NOMO-1 (cell line): ENCODE measurements around the gene MAP3K7CL.

Source experiments
- DNase-seq, 2 experiments: peaks; one replicate each; lab custom pipeline; 2025; ENCODE audit not compliant: unreplicated experiment in 2 of 2; lab: John Stamatoyannopoulos, UW

Gene MAP3K7CL, protein sequence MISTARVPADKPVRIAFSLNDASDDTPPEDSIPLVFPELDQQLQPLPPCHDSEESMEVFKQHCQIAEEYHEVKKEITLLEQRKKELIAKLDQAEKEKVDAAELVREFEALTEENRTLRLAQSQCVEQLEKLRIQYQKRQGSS

DNA sequence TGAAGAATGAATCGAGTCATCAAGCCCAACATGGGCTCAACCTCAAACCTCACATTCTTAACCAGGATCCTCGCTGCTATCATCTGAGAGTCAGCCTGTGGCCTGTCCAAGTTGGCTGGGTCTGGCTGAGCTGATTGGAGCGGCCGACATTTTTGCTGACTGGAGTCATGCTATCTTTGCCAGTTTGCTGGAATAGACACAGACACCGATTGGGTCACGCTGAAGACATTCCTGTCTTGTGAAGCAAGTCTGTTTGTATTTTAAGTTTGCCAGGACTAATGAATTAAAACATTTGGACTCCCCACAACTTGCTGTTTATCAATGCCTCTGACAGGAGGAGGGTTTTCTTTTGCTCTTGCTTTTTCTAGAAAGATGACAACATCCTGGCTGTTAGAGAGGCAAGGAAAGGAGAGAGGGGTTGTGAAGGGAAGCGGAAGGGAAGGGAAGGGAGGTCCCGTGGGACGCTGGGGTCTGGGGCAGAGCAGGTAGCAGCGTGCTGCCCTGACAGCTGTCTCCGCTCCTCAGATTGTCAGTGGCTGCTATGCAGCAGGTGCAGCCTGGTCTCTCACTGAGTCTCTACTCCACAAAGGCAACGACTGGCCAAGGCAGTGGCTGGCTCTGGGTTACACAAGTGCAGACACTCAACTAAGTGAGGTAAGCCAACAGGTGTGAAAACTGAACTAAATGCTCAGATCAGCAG is at the start of gene MAP3K7CL:
Gene MAP3K7CL (plus strand): TSS at position 375 of the 700 bp plus-strand sequence. CDS start 2,701 bp downstream, outside the sequence.
- no peak for DNase-seq

DNA sequence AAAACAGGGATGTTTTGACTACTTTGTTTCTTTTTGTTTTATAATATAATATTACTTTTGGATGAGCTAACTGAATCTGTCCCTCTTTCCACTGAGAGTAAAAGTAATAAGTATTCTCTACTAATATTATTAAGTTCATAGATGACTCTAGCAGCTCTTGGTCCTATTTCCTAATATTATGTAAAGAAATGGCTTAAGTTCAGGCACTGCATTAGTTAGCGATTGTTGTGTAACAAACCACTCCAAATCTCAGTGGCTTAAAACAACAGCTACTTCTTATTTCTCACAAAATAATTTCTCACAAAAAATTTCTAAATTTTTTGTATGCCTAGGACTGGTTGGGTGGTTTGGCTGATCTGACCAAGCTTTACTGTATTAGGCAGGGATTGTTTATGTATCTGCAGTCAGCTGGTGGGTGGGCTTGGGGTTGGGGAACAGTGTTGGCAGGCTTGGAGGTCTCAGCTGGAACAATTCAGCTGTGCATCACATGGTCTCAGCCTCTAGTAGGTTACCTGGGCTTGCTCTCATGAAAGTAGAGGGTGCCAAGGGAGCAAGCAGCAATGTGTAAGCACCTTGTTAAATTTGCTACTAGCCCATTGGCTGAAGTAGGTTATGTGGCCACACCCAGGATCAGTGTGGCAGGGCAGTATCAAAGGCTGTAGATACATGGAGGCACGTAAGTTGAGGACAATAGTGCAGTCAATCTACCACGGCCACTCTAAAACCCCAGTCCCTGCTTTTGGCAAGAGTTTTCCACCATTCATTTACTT is 48.2 kb upstream of the MAP3K7CL start:
- DNase-seq: no peak

DNA sequence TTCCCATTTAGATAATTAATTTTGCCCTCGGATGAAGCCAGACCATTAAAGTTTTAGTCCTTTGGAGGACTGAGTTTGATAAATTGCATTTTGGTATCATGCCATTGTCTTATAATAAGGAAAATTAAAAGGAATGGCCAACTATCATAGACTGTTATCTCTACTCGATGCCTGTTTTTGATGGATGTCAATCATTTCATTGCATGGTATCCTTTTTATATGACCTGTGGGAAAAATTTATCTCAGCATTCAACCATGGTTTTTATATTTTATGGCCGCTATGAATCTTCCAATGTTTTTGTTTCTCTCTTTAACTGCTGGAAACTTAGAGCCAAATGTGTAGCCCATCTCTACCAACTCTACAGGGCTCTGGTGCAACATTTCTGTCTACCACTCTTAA is 47.1 kb upstream of the MAP3K7CL start:
- no peak for DNase-seq

DNA sequence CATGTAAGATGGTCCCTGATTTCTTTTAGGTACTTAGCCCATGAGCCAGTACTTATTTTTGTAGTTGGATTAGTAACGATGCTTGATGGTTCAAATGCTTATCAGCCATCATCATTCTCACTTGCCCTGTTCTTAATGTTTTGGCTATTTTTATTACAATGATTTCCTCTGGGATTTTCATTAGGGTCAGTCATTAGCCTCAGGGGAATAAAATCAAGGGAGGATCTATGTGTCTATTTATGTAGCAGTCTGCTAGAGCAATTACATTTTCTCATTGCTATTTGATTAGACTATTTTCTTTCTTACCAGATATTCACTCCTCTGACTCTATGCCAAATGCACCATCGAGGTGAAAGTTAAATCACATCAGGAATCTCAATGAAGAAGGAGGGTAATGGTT is 46.1 kb upstream of the MAP3K7CL start:
- DNase-seq: no peak

DNA sequence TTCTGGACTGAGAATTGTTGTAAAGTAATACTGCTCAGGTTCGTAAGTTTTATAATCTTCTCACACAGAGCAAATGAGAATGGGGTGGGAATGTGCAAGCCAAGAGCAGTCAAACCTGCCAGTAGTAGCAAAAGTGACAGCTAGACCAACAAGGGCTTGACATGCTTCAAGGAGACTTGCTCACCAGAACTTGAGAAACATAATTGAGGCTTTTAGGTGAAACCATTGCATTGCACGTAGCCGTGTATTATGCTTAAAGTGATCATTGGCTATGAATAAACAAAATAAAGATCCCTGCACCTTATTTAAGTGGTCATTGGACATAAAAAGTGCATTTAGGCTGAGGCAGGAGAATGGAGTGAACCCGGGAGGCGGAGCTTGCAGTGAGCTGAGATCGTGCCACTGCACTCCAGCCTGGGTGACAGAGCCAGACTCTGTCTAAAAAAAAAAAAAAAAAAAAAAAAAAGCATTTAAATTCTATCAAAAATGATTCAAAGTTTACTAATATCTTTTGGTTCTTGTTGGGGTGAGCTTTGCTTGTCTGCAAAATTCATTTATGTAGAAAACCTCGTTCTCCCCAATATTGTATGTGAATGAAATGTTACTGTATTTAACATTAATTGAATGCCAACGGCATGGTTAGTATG is 45.2 kb upstream of the MAP3K7CL start:
- DNase-seq: no peak

DNA sequence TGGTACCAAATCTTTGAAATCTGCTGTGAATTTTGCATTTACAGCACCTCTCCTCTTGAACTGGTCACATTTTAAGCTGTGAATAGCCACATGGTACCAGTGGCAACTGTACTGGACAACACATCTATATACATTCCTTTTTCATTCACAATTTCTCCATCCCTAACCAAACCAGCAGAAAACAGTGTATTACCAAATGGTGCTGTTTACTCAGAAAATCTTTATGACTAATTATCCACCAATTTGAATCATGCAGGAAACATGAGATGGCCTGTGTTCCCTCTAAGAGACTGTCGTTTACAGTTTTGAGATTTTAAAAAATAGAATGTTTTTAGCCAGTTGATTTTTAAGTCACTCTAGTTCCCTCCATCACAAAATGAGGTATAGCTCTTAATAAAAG is 39.4 kb upstream of the MAP3K7CL start:
- DNase-seq: no peak

DNA sequence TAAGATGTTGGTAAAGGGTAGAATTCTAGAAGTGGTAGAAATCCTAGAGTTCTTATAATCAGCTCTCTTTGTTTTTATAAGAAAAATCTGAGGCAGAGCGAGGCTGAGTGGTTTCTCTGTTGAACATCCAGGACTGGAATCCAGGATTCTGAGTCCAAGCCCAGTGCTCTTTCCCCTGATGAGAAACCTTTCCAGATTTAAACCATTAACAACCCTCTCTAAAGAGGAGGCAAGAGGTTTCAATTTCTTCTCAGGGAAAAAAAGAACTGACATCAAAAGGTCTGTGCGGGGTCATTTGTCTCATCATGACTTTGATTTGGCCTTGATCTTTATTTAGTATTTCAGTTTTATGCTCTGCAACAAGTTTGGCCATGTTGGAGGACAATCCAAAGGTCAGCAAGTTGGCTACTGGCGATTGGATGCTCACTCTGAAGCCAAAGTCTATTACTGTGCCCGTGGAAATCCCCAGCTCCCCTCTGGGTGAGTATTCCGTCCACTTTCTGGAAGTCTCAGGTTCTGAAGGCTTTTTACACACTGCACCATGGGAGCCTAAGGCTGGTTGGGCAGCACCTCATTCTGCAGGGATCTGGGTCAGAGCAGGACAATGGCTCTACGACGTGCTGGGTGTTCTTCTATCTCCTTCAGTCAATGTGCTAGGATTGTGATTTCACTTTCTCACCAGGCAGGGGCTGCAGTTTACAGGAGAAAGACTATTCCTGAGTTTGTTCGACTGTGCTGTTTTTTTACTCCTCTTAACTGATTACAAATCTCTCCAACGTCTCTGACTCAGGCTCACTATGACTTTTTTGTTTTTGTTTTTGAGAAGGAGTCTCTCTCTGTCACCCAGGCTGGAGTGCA is 38.1 kb upstream of the MAP3K7CL start:
- no peak for DNase-seq

DNA sequence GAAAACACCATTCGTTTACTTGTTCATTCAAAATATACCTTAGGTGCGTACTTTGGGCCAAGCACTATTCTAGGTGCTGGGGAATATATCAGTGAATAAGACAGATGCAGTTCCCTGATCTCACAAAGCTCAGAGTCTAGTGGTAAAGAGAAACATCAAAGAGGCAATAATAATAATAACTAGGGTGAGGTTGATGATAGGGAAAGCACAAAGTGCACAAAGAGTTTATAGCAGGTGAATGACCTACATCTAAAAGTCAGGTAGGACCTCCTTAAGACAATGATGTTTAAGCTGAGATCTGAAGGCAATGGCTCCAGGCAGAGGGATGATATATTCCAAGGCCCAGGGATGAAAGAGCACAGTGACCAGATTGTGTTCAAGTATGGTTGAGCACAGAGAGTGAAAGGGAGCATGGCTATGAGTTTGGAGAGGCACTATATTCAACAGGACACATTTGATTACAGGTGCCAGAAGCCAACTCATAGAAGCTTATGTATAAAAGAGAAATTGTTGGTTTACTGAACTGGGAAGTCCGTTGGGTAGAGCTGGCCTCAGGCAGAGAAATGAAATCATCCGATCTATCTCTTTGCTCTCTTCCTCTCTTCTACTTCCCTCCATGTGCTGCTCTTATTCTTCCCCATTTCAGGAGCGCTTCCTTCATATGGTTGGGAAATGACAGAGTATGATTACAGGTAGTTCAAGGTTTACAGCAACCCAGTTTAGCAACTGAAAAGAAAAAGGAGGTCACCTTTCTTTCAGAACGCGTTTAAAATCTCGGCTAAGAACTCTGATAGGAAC is 34.0 kb upstream of the MAP3K7CL start:
- DNase-seq: peak in 1 of 2 experiments; percentile 33

DNA sequence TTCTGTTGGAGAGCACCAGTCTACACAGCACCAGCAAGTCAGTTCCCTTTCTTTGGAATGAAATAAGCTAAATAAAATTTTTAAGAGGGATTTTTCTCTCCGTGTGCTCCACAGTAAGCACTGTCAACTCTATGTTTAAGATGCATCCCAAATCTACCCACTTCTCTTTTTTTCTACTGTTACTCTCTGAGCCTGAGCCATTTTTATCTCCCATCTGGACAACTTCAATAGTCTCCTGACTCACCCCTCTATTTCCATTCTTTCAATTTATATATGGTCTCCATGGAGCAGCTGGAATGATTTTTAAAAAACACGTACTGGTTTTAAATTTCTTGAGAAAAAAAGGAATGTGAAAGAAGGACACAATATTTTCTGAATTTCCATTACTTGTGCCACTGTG is 32.3 kb upstream of the MAP3K7CL start:
- DNase-seq: no peak

DNA sequence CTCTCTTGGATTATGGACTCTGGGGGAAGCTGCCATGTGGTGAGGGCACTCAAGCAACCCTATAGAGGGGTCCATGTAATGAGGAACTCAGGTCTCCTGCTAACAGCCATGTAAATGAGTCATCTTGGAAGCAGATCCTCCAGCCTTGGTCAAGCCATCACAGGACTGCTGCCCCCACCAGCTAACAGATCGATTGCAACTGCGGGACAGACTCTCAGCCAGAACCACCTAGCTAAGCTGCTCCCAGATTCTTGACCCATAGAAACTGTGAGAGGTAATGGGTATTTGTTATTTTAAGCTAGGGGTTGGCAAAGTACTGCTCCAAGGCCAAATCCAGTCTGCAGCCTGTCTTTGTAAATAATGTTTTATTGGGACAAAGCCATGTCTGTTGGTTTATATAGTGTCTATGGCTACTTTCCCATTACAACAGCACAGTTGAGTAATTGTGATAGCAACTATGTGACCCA is 27.6 kb upstream of the MAP3K7CL start:
- no peak for DNase-seq

DNA sequence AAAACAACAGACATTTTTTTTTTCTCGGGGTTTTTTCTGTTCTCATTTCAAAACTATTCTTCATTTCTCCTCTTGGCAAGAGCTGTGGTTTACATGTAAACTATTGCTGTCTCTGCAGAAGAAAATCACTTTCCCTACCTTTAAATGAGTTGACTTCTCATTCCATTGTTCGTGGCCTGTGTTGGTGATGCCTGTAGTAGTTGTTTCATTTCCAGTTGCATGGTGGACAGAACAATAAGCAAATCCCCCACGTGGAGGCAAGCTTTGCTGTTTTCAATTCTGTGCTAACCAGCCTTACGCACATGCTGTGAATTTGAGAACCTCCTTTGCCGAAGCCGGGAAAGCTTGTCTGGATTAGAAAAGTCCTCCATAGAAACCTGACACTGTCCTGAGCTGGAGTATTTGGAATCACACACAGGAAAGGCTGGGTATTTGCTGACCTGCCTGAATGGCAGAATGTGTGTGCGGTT is 26.2 kb upstream of the MAP3K7CL start:
- DNase-seq: no peak

DNA sequence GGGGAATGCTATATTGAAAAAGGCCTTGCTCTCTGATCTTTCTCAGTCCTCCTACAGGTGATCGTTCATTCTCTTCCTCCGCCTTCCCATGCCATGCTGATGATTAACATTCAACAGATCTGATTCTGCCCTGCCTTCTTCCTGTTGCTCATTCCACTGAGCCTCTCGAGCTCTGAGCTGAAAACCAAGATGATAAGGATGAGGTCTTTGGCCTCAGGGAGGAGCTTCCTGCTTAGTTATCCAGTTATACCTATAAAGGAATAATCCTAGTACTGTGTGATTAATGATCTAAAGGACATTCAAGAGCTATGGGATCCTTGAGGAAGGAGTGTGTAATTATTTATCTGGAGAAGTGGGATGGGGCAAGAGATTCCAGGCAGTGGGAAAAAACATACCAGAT is 25.2 kb upstream of the MAP3K7CL start:
- no peak for DNase-seq

DNA sequence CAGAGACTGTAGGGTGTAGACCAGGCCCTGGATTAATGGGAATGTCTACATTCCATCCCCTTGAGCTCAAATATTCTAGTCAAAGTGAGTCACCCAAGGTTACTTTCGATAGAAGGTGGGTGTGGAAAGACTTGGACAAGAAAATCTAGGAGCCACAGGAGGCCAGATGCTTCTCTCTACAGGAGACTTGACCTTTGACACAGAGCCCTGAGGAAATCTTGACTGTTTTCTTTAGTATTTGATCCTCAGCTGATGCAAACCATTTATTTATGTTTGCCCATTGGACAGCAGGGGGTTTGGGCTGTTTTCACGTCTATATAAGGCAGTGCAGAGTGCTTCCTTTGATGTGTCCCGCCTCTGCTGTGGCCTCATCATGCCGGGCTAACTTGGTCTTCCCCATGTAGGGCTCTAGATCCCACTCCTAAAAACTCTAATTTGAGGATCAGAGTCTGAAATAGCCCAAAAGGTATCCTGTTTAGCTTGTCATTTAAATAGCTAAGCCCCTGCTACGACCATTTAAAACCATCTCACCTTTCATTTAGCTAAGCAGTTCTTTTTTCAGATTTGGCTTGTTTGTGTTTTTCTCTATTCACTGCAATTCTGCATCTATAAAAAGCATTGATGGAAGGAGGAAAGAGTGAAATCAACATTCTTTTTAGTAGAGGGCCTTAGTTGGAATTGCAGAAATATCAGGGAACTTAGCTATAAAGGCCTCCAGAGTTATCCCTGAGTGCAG is 15.5 kb upstream of the MAP3K7CL start:
- no peak for DNase-seq

DNA sequence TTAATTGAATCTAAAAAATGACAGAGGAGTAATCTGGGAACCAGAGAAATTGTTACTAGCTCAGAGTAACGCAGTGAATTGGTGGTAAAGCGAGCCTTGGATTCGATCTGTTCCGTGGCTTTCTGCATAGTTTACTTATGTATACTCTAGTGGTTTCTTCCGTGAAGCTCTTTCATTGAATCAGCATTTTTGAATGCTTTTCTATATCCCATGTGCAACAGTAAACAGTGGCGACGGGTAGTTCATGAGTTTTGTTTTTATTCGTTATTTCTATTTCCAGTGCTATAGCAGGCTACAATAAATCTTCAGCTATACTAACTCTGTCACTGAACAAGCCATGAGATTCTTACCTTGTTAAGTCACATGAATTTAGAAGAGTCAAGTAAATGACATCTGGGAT is 14.5 kb upstream of the MAP3K7CL start:
- DNase-seq: no peak

DNA sequence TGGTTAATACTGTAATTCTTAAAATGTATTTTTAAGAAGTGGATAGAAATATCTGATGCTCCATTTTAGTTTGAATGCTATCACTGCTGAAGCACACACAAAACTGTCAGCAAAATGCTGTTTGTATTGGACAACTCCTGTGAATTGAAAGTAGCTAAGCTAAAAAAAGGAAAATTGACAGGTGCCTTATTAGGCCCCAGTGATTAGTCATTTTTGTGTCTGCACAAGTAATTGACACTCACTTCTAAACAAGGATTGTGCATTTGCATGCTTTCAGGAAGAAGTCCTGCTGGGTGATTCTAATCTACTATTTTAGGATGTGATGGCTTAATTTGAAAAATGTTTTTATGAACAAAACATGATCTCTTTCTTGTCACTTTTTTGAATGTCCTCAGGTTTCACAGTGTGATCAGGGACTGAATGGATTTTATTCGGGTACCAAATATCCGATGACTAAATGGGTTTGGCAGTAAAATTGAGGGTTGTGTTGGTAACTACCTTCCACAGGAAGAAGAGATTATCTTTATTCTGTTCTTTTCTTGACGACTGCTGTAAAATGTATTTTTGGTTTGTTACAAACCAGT is 13.0 kb upstream of the MAP3K7CL start:
- DNase-seq: no peak

DNA sequence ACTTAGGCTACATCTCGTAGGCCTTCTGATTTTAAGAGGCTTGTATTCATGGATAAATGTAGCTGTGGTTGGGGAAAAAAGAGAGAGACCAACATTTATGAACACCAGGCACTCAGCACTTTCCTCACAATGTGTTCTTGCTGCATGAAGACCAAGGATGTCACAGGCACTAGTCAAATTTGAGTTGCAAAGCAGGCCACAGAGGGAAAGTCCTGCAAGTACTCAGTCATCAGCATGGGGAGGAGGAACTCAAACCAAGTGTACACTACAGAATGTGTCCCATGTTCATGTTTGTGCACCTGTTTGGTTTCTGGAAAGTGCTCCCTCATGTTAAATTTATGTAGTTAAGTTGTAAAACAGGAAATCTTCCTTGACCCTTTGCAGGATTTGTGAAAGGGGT is 8.7 kb upstream of the MAP3K7CL start:
- no peak for DNase-seq

DNA sequence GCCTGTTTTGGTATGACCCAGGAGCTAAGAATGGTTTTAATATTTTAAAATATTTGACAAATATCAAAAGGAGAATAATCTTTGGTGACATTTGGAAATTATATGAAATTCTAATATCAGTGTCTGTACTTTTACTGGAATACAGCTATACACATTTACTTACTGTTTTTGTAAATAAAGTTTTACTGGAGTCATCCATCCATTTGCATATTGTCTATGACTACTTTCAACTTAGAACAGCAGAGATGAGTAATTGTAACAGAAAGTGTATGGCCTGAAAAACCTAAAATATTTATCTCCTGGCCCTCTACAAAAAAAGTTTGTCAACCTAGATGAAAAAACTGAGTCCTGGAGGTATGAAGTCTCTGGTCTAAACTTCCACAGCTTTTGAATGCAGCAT is 5.8 kb upstream of the MAP3K7CL start:
- DNase-seq: no peak

DNA sequence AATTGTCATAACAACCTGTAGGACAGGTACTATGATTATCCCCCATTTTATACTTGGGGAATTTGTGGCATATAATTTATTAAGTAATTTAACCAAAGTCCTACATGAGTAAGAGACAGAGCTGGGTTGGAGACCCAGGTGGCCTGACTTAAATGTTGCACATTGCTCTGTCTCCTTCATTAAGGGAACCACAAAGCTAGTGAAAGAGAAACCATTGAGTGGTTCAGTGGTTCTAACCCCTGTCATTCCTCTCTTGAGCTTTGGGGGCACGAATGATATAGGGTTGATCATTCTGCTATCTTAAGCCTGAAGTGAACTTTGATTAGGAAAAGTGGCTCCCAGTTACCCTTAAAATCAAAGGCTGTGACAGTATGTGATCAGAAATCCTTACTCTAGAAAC is 5.3 kb upstream of the MAP3K7CL start:
- no peak for DNase-seq

DNA sequence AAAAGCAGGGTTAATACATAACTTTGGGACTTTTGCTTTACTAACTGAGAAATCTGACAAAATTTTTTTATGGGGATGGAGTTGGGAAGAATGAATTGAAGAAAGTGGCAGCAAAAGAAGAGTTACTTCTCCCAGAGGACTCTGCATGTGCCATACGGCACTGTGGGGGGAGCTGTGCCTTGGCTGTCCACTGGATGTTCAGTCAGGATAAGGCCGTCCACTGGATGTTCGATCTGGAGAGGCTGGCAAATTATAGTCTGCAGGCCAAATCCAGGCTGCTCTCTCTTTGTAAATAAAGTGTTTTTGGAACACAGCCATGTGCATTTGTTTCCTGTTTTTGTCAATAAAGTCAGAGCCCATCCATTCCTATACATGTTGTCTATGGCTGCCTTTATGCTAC is 4.5 kb upstream of the MAP3K7CL start:
- no peak for DNase-seq
